ENCODE results near the gene GFY.

Gene GFY

GRCh38 chr19:49418511-49418910 lies 6.7 kb upstream of the GFY start:
- TF ChIP-seq CTCF (IDR thresholded peaks at IDR 0.05; ENCODE audit: control extremely low read depth, extremely low read depth, low read depth, missing control alignments): no peak
- no peak for DNase-seq (ENCODE audit: extremely low spot score)
- POLR2A ChIA-PET: no interaction called here
- CTCF ChIA-PET: interaction anchor here (1.8 to 3.5 kb wide), 4 partner anchors 9 to 27 kb away, joined by 4 to 21 read pairs (median 10); no protein-coding TSS in a partner anchor

- DNase-seq (ENCODE audit: extremely low spot score): no peak
- TF ChIP-seq CTCF (IDR thresholded peaks at IDR 0.05; ENCODE audit: control extremely low read depth, extremely low read depth, low read depth, missing control alignments): no peak
- POLR2A ChIA-PET: no interaction called here
- CTCF ChIA-PET: interaction anchor here (1.1 to 3.5 kb wide), 7 partner anchors 8 to 324 kb away, joined by 3 to 21 read pairs (median 7); no protein-coding TSS in a partner anchor
These were observed 6.0 kb upstream of the GFY start for GRCh38 chr19:49419173-49419572.

GRCh38 chr19:49420227-49420626 lies 5.0 kb upstream of the GFY start:
- no peak for DNase-seq (ENCODE audit: extremely low spot score)
- POLR2A ChIA-PET: no interaction called here
- no peak for TF ChIP-seq CTCF (IDR thresholded peaks at IDR 0.05; ENCODE audit: control extremely low read depth, extremely low read depth, low read depth, missing control alignments)
- CTCF ChIA-PET: interaction anchor here (0.8 to 3.5 kb wide), 7 partner anchors 11 to 325 kb away, joined by 3 to 21 read pairs (median 3); no protein-coding TSS in a partner anchor

- CTCF ChIA-PET: interaction anchor here (1.2 to 3.5 kb wide), 4 partner anchors 13 to 30 kb away, joined by 3 to 21 read pairs (median 5); no protein-coding TSS in a partner anchor
- TF ChIP-seq CTCF (IDR thresholded peaks at IDR 0.05; ENCODE audit: control extremely low read depth, extremely low read depth, low read depth, missing control alignments): no peak
- DNase-seq (ENCODE audit: extremely low spot score): no peak
- POLR2A ChIA-PET: no interaction called here
These were observed 3.9 kb upstream of the GFY start for GRCh38 chr19:49421039-49421877.

- DNase-seq (ENCODE audit: extremely low spot score): no peak
- ChIA-PET POLR2A (no interaction called here), CTCF (no interaction called here)
- no peak for TF ChIP-seq CTCF (IDR thresholded peaks at IDR 0.05; ENCODE audit: control extremely low read depth, extremely low read depth, low read depth, missing control alignments)
These were observed 3.3 kb upstream of the GFY start for GRCh38 chr19:49421878-49422202.

GRCh38 chr19:49422407-49423070 lies 2.6 kb upstream of the GFY start:
- DNase-seq (ENCODE audit: extremely low spot score): peak; percentile 58
- CTCF ChIA-PET: no interaction called here
- POLR2A ChIA-PET: no interaction called here
- peak; percentile 23 for TF ChIP-seq CTCF (IDR thresholded peaks at IDR 0.05; ENCODE audit: control extremely low read depth, extremely low read depth, low read depth, missing control alignments)
